Tibial artery (tissue), 4 donors: Measurements from ENCODE around the gene RNU7-1.

Experiments used
- DNase-seq, 2 donors: peaks; one replicate each; pipeline ENCODE4 v3.0.0-alpha.2; 2019
- H3K27ac ChIP-seq, 2 donors: fragments of 200-600 bp; sonication (generic) in 1 of 2; 1 replicate in 1 of 2; 2 replicates in 1 of 2; pipeline ENCODE4 v1.5.1; 2018 to 2019; ENCODE audit warnings: mild to moderate bottlenecking in 1 of 2
- H3K27me3 ChIP-seq, 2 donors: fragments of 200-600 bp; sonication (generic) in 1 of 2; one replicate each; pipeline versions ENCODE4 v1.5.1 to v1.6.0; 2016 to 2019
- H3K36me3 ChIP-seq, 3 donors: fragments of 200-600 bp; sonication (generic) in 2 of 3; one replicate each; pipeline ENCODE4 v1.5.1; 2016 to 2019; ENCODE audit warnings: mild to moderate bottlenecking in 2 of 3
- H3K4me1 ChIP-seq, 4 donors: fragments of 200-600 bp; sonication (generic) in 2 of 4; 1 replicate in 3 of 4; 2 replicates in 1 of 4; pipeline ENCODE4 v1.5.1; 2016 to 2019
- H3K4me3 ChIP-seq, 2 donors: fragments of 200-600 bp; sonication (generic) in 1 of 2; 1 replicate in 1 of 2; 2 replicates in 1 of 2; pipeline ENCODE4 v1.5.1; 2018 to 2019; ENCODE audit warnings: mild to moderate bottlenecking in 2 of 2
- H3K9me3 ChIP-seq, 3 donors: fragments of 200-600 bp; sonication (generic) in 1 of 3; one replicate each; pipeline ENCODE4 v1.5.1; 2016 to 2019
- CTCF ChIP-seq, 2 experiments: fragments of 200-600 bp in 1 of 2; fragments of 450-650 bp in 1 of 2; IDR thresholded peaks; one replicate each; pipeline ENCODE4 v1.5.1; 2017 to 2019; ENCODE audit warnings: antibody characterized with exemption in 2 of 2, mild to moderate bottlenecking in 1 of 2, moderate library complexity in 1 of 2
- intact Hi-C: fragments of 100-400 bp; cut with DNase I; formaldehyde crosslinking; loops from one replicate; pipeline ENCODE4 v1.15.0; 2023; ENCODE audit warnings: low total_unique reads

RNU7-1 gene

GRCh38 chr12:6981152-6982052, 37.8 kb downstream of the RNU7-1 start:
- H3K27me3 ChIP-seq: no peaks in the 10 kb centered on the region
- no peak for TF ChIP-seq CTCF (IDR thresholded peaks at IDR 0.05)
- no peak overlapping the region for H3K27ac ChIP-seq
- no peaks in the 10 kb centered on the region for H3K4me1 ChIP-seq
- H3K4me3 ChIP-seq: no peak overlapping the region
- H3K9me3 ChIP-seq: no peaks in the 10 kb centered on the region
- intact Hi-C loops: no loop called here
- DNase-seq: no peak
- H3K36me3 ChIP-seq: peaks cover 44 to 87% (median 68%) of the 10 kb centered on the region in 3 donors

- no peaks in the 10 kb centered on the region for H3K4me1 ChIP-seq
- H3K27ac ChIP-seq: no peak overlapping the region
- DNase-seq: no peak
- intact Hi-C loops: no loop called here
- TF ChIP-seq CTCF (IDR thresholded peaks at IDR 0.05): no peak
- no peaks in the 10 kb centered on the region for H3K27me3 ChIP-seq
- no peak overlapping the region for H3K4me3 ChIP-seq
- peaks cover 33 to 81% (median 57%) of the 10 kb centered on the region in 3 donors for H3K36me3 ChIP-seq
- no peaks in the 10 kb centered on the region for H3K9me3 ChIP-seq
Observed at GRCh38 chr12:6982532-6982931, 38.9 kb downstream of the RNU7-1 start.

DNA sequence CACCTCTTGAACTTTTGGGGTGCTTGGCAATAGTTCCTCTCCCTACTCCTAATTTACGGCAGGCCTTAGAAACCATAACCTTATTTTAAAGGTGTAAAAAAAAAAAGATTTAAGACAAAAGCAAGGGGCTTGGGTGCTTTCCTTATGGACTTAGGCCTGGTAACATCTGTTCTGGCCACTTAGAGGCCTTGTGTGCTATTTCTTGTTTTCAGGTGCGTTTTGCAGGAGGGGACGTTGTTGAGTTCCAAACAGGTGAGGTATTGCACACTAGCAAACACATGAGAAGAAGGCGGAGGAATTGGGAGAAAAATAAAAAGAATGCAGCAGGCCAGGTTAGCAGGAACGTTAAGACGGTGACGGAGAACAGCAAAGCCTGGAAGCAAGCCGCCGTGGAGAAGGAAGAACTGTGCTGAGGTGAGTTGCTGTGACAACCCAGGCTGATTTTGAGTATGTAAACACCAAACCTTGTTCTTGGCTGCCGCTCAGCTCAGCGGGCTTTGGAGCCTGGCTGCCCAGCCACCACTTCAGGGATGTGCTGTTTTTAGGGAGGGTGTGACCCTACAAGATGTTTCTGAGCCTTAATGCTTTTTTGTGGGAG, 44.4 kb downstream of the RNU7-1 start:
- no peak for DNase-seq
- H3K36me3 ChIP-seq: peaks cover 0 to 40% (median 14%) of the 10 kb centered on the region in 3 donors
- no peak overlapping the region for H3K27ac ChIP-seq
- intact Hi-C loops: no loop called here
- no peak overlapping the region for H3K4me3 ChIP-seq
- H3K4me1 ChIP-seq: no peaks in the 10 kb centered on the region
- TF ChIP-seq CTCF (IDR thresholded peaks at IDR 0.05): no peak
- H3K27me3 ChIP-seq: no peaks in the 10 kb centered on the region
- no peaks in the 10 kb centered on the region for H3K9me3 ChIP-seq
